Calu3 (cell line): ENCODE results near the gene ZBTB7B. TPM values are rescaled to one million over a fixed set of nuclear protein-coding genes. Genes with fewer than 3 reads are reported as not detected.
"Not testable (repeated sequence)": the region's sequence is repeated elsewhere in the genome, so short reads cannot be mapped to it uniquely, and the experiment has no call there.

Experiments
- BruUV-seq: library from RNA; stranded (reverse); fragments of 400-500 nt; replicated peaks from 2 replicates; lab custom pipeline; 2021; lab: Mats Ljungman, UMichigan
- CTCF ChIA-PET: fragments of 300-600 bp; sonication (Branson Sonifier 250); formaldehyde crosslinking; loops from one replicate; lab custom pipeline; 2022; ENCODE audit warnings: antibody characterized with exemption; lab: Charles Lee
- DNase-seq: peaks from one replicate; pipeline ENCODE4 v3.0.0; 2022
- H3K27ac Mint-ChIP-seq: one replicate; pipeline ENCODE4 v1.8.0; 2022; ENCODE audit warnings: mixed read lengths; ENCODE audit not compliant: unreplicated experiment
- H3K27me3 Mint-ChIP-seq: one replicate; pipeline ENCODE4 v1.8.0; 2022; ENCODE audit warnings: mixed read lengths; ENCODE audit not compliant: unreplicated experiment
- H3K36me3 Mint-ChIP-seq: one replicate; pipeline ENCODE4 v1.8.0; 2022; ENCODE audit warnings: mild to moderate bottlenecking, moderate library complexity, mixed read lengths; ENCODE audit not compliant: insufficient read depth, unreplicated experiment
- H3K4me1 Mint-ChIP-seq: one replicate; pipeline ENCODE4 v1.8.0; 2022; ENCODE audit warnings: mild to moderate bottlenecking, low read depth, mixed read lengths; ENCODE audit not compliant: unreplicated experiment
- H3K4me3 Mint-ChIP-seq: one replicate; pipeline ENCODE4 v1.8.0; 2022; ENCODE audit warnings: mild to moderate bottlenecking, low read depth, moderate library complexity, mixed read lengths; ENCODE audit not compliant: unreplicated experiment
- H3K9me3 Mint-ChIP-seq: one replicate; pipeline ENCODE4 v1.8.0; 2022; ENCODE audit warnings: low read depth, mixed read lengths; ENCODE audit not compliant: unreplicated experiment
- CTCF ChIP-seq: fragments of 200-600 bp; IDR thresholded peaks from one replicate; pipeline ENCODE4 v1.8.0; 2022; ENCODE audit warnings: antibody characterized with exemption; ENCODE audit not compliant: unreplicated experiment
- intact Hi-C: fragments of 100-400 bp; cut with micrococcal nuclease; formaldehyde crosslinking; loops from one replicate; pipeline ENCODE4 v1.10.0; 2022; ENCODE audit not compliant: unreplicated experiment
- total RNA-seq: library from RNA; stranded (reverse); gene quantifications from 2 replicates; pipeline ENCODE4 v1.2.3, GENCODE V29; 2022

ZBTB7B gene
- total RNA-seq, 1 experiment from 2014 or later: 64.7 TPM

- not testable (repeated sequence) for H3K27ac Mint-ChIP-seq
Observed at GRCh38 chr1:154995301-154995983, 7.2 kb upstream of the ZBTB7B start.

DNA sequence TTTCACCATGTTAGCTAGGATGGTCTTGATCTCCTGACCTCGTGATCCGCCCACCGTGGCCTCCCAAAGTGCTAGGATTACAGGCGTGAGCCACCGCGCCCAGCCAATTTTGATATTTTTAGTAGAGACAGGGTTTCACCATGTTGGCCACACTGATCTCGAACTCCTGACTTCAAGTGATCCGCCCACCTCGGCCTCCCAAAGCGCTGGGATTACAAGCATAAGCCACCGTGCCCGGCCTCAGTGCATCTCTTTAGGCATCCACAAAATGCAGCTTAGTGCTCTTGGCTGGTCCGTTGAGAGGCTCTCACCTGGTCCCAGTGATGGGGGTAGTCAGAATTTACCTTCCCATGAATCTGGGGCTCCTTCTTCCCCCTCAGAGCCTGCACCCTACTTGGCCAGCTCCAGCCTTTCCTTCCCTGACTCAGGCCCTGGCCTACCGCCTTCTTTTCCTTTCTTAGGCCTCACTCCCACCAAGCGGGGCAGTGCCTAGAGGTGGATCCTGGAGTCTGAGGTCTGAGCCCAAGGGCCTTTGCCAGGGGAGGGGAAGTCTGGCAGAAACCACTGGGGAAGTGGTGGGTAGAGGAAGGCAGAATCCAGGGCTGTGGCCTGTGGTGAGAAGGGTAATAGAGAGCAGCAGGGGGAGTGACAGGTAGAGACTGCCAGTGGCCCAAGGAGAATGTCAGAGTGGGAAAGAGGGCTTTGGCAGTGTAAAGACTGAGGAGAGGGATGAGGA, 5.5 kb upstream of the ZBTB7B start:
- no peaks in the 10 kb centered on the region for H3K27me3 Mint-ChIP-seq
- intact Hi-C loops: no loop called here
- H3K27ac Mint-ChIP-seq: no peak overlapping the region
- no peak for DNase-seq
- no peak overlapping the region for H3K4me3 Mint-ChIP-seq
- H3K4me1 Mint-ChIP-seq: peaks cover 35% of the 10 kb centered on the region
- no peaks in the 10 kb centered on the region for H3K9me3 Mint-ChIP-seq
- CTCF ChIA-PET: interaction anchor here (0.6 to 2.3 kb wide), 5 partner anchors 10 to 170 kb away, joined by 3 to 6 read pairs (median 3); partner anchors contain the start of gene PBXIP1
- no TSS peak for BruUV-seq
- peaks cover 63% of the 10 kb centered on the region for H3K36me3 Mint-ChIP-seq
- TF ChIP-seq CTCF: no peak

More at GRCh38 chr1:154995301-154995983, 7.2 kb upstream of the ZBTB7B start:
- H3K4me3 Mint-ChIP-seq, BruUV-seq, H3K27me3 Mint-ChIP-seq, intact Hi-C loops, H3K9me3 Mint-ChIP-seq: not testable (repeated sequence)
- Mint-ChIP-seq H3K36me3 (peaks cover 49% of the 10 kb centered on the region), H3K4me1 (peaks cover 34% of the 10 kb centered on the region)
- peak; percentile 73 for DNase-seq
- TF ChIP-seq CTCF: peak; percentile 36
- CTCF ChIA-PET: interaction anchor here (0.7 to 1.2 kb wide), 6 partner anchors 22 to 515 kb away, joined by 3 to 6 read pairs (median 4); no protein-coding TSS in a partner anchor

- no peak overlapping the region for H3K27ac Mint-ChIP-seq
Observed at GRCh38 chr1:154998201-154998780, 4.3 kb upstream of the ZBTB7B start.

More at GRCh38 chr1:154998201-154998780, 4.3 kb upstream of the ZBTB7B start:
- H3K27me3 Mint-ChIP-seq: no peaks in the 10 kb centered on the region
- CTCF ChIA-PET: interaction anchor here (1.2 to 2.6 kb wide), 5 partner anchors 14 to 42 kb away, joined by 3 to 15 read pairs (median 9); partner anchors contain the start of genes FLAD1, PBXIP1 and PYGO2
- intact Hi-C loops: no loop called here
- no peaks in the 10 kb centered on the region for H3K9me3 Mint-ChIP-seq
- peaks cover 64% of the 10 kb centered on the region for H3K36me3 Mint-ChIP-seq
- TF ChIP-seq CTCF: no peak
- peaks cover 35% of the 10 kb centered on the region for H3K4me1 Mint-ChIP-seq
- DNase-seq: no peak
- BruUV-seq: no TSS peak
- H3K4me3 Mint-ChIP-seq: no peak overlapping the region
